HFFc6 (cell line): Measurements from ENCODE around the gene ZNF606. TPM values are rescaled to one million over a fixed set of nuclear protein-coding genes. Genes with fewer than 3 reads are reported as not detected.
A peak's percentile ranks its signal among the peaks of the same experiment; 100 is the strongest.

Source experiments
- DNase-seq: peaks from one replicate; pipeline ENCODE4 v3.0.0-alpha.2; 2018
- H3K27ac Mint-ChIP-seq: 2 replicates; pipeline ENCODE4 v1.8.0; 2020; ENCODE audit warnings: mild to moderate bottlenecking, mixed read lengths
- H3K27me3 Mint-ChIP-seq: 2 replicates; pipeline ENCODE4 v1.8.0; 2021; ENCODE audit warnings: mild to moderate bottlenecking, moderate library complexity, mixed read lengths; ENCODE audit not compliant: insufficient read depth
- H3K36me3 Mint-ChIP-seq: 2 replicates; pipeline ENCODE4 v1.8.0; 2021; ENCODE audit warnings: low read depth, mixed read lengths
- H3K4me1 Mint-ChIP-seq: 2 replicates; pipeline ENCODE4 v1.8.0; 2020; ENCODE audit warnings: low read depth, mixed read lengths
- H3K4me3 Mint-ChIP-seq: 2 replicates; pipeline ENCODE4 v1.8.0; 2020; ENCODE audit warnings: mild to moderate bottlenecking, moderate library complexity, mixed read lengths
- H3K9me3 Mint-ChIP-seq: 2 replicates; pipeline ENCODE4 v1.8.0; 2020; ENCODE audit warnings: mild to moderate bottlenecking, mixed read lengths
- CTCF ChIP-seq: fragments of 200-600 bp; sonication (generic); IDR thresholded peaks from 2 replicates; pipeline ENCODE4 v1.5.0; 2021; ENCODE audit warnings: antibody characterized with exemption, mild to moderate bottlenecking
- long read RNA-seq: library from polyadenylated mRNA; unstranded; transcript quantifications from one replicate; pipeline ENCODE4 v2.0.0, GENCODE V29; 2019
- total RNA-seq, 6 experiments: library from RNA; stranded (reverse); fragmentation: NEBNext Ultra II Directional; extraction: Animal tissue kit (Norgen Biotek cat#: 25700); gene quantifications; 2 replicates in 1 of 6; 3 replicates in 5 of 6; pipeline ENCODE4 v1.2.3, GENCODE V29; 2021

The ZNF606 gene
- 1 to 10 TPM; 3.5 to 6.0 (median 4.9) TPM for total RNA-seq
- long read RNA-seq, partial matches to known transcripts: 0 of 4 reads
- long read RNA-seq, other reads (novel, unspliced or antisense): 3 of 4 reads

GRCh38 chr19:58002384-58003173 is at the start of gene ZNF606:
TSS of gene ZNF606 (minus strand) at chr19:58002820. CDS start at chr19:58001319, 1,501 bp downstream.
- H3K4me3 Mint-ChIP-seq: peak within 1 kb of the TSS; percentile 87
- TF ChIP-seq CTCF: no peak
- H3K4me1 Mint-ChIP-seq: peaks cover 23% of the 10 kb centered on the region
- peak; percentile 74 for DNase-seq
- peaks cover 12% of the 10 kb centered on the region for H3K27me3 Mint-ChIP-seq
- H3K36me3 Mint-ChIP-seq: peaks cover 90% of the 10 kb centered on the region
- H3K9me3 Mint-ChIP-seq: peaks cover 93% of the 10 kb centered on the region
- H3K27ac Mint-ChIP-seq: peak within 1 kb of the TSS; percentile 80

- no peak for TF ChIP-seq CTCF
- no peaks in the 10 kb centered on the region; the same call in 1 of the 2 replicates for H3K27me3 Mint-ChIP-seq
- H3K9me3 Mint-ChIP-seq: peaks cover 72% of the 10 kb centered on the region
- DNase-seq: no peak
- H3K27ac Mint-ChIP-seq: no peak overlapping the region
- no peaks in the 10 kb centered on the region for H3K4me1 Mint-ChIP-seq
- H3K36me3 Mint-ChIP-seq: peaks cover 21% of the 10 kb centered on the region
- H3K4me3 Mint-ChIP-seq: no peak overlapping the region
Measured at GRCh38 chr19:58052256-58052655, 49.6 kb upstream of the ZNF606 start.

GRCh38 chr19:58047672-58048071 is 45.1 kb upstream of the ZNF606 start:
- Mint-ChIP-seq H3K36me3 (peaks cover 9% of the 10 kb centered on the region), H3K27me3 (no peaks in the 10 kb centered on the region; the same call in 1 of the 2 replicates), H3K9me3 (peaks cover 79% of the 10 kb centered on the region), H3K4me3 (no peak overlapping the region), H3K4me1 (no peaks in the 10 kb centered on the region), H3K27ac (no peak overlapping the region)
- no peak for TF ChIP-seq CTCF
- no peak for DNase-seq

- TF ChIP-seq CTCF: no peak
- peaks cover 9% of the 10 kb centered on the region for H3K36me3 Mint-ChIP-seq
- no peaks in the 10 kb centered on the region; the same call in 1 of the 2 replicates for H3K27me3 Mint-ChIP-seq
- no peak overlapping the region for H3K27ac Mint-ChIP-seq
- H3K4me1 Mint-ChIP-seq: no peaks in the 10 kb centered on the region
- no peak overlapping the region for H3K4me3 Mint-ChIP-seq
- DNase-seq: no peak
- peaks cover 78% of the 10 kb centered on the region for H3K9me3 Mint-ChIP-seq
Measured at GRCh38 chr19:58046856-58047255, 44.2 kb upstream of the ZNF606 start.

- no peak for DNase-seq
- peaks cover 9% of the 10 kb centered on the region for H3K36me3 Mint-ChIP-seq
- H3K4me1 Mint-ChIP-seq: no peaks in the 10 kb centered on the region
- no peak overlapping the region for H3K27ac Mint-ChIP-seq
- H3K9me3 Mint-ChIP-seq: peaks cover 78% of the 10 kb centered on the region
- H3K27me3 Mint-ChIP-seq: peaks cover 2% of the 10 kb centered on the region; the same call in 1 of the 2 replicates
- no peak for TF ChIP-seq CTCF
- no peak overlapping the region for H3K4me3 Mint-ChIP-seq
Measured at GRCh38 chr19:58045411-58046050, 42.9 kb upstream of the ZNF606 start.
